CD4-positive, alpha-beta memory T cell (primary cell): ENCODE data around the gene CRYGN. TPM values are rescaled to one million over a fixed set of nuclear protein-coding genes. Genes with fewer than 3 reads are reported as not detected.

Source experiments
- CTCF ChIA-PET: fragments of 350-600 bp; sonication (Branson Sonifier 250); formaldehyde crosslinking; loops from one replicate; lab custom pipeline; 2021; ENCODE audit warnings: inconsistent platforms; ENCODE audit not compliant: partially characterized antibody; lab: Charles Lee
- POLR2A ChIA-PET: fragments of 350-600 bp; sonication (Branson Sonifier 250); formaldehyde crosslinking; loops from one replicate; lab custom pipeline; 2021; ENCODE audit not compliant: partially characterized antibody; lab: Charles Lee
- DNase-seq, 5 donors: peaks; one replicate each; pipeline versions ENCODE4 v3.0.0 to v3.0.0-alpha.2; 2020 to 2022; ENCODE audit warnings: mixed read lengths in 1 of 5
- H3K27ac ChIP-seq: one replicate; pipeline ENCODE4 v1.7.0; 2013; ENCODE audit warnings: low read depth, low read length
- H3K27me3 ChIP-seq: 2 replicates; pipeline ENCODE4 v1.7.0; 2013; ENCODE audit warnings: mild to moderate bottlenecking, low read length, moderate library complexity; ENCODE audit not compliant: insufficient read depth
- H3K36me3 ChIP-seq: 2 replicates; pipeline ENCODE4 v1.7.0; 2013; ENCODE audit warnings: mild to moderate bottlenecking, low read length, moderate library complexity; ENCODE audit not compliant: insufficient read depth
- H3K4me1 ChIP-seq: 2 replicates; pipeline ENCODE4 v1.7.0; 2013; ENCODE audit warnings: mild to moderate bottlenecking, low read length, moderate library complexity; ENCODE audit not compliant: insufficient read depth
- H3K4me3 ChIP-seq, 2 donors: one replicate each; pipeline ENCODE4 v1.7.0; 2013; ENCODE audit warnings: low read length in 2 of 2, mild to moderate bottlenecking in 1 of 2
- H3K9me3 ChIP-seq, 2 donors: one replicate each; pipeline ENCODE4 v1.7.0; 2013; ENCODE audit warnings: low read length in 2 of 2, control low read depth in 1 of 2; ENCODE audit not compliant: control insufficient read depth in 1 of 2
- H3K27ac Mint-ChIP-seq, 7 donors: one replicate each; pipeline ENCODE4 v1.8.0; 2020 to 2021; ENCODE audit warnings: mixed read lengths in 7 of 7, mild to moderate bottlenecking in 6 of 7, inconsistent platforms in 3 of 7, moderate library complexity in 3 of 7
- H3K27me3 Mint-ChIP-seq, 2 donors: one replicate each; pipeline ENCODE4 v1.8.0; 2020 to 2021; ENCODE audit warnings: mixed read lengths in 2 of 2
- H3K36me3 Mint-ChIP-seq, 2 donors: one replicate each; pipeline ENCODE4 v1.8.0; 2020 to 2021; ENCODE audit warnings: mixed read lengths in 2 of 2, inconsistent platforms in 1 of 2, mild to moderate bottlenecking in 1 of 2
- H3K4me1 Mint-ChIP-seq, 4 donors: one replicate each; pipeline ENCODE4 v1.8.0; 2020 to 2021; ENCODE audit warnings: mixed read lengths in 4 of 4, mild to moderate bottlenecking in 1 of 4
- H3K4me3 Mint-ChIP-seq, 8 donors: one replicate each; pipeline ENCODE4 v1.8.0; 2020 to 2021; ENCODE audit warnings: mixed read lengths in 8 of 8, mild to moderate bottlenecking in 7 of 8, moderate library complexity in 6 of 8, inconsistent platforms in 3 of 8
- H3K9me3 Mint-ChIP-seq, 8 donors: one replicate each; pipeline ENCODE4 v1.8.0; 2020 to 2021; ENCODE audit warnings: mixed read lengths in 8 of 8, mild to moderate bottlenecking in 5 of 8, inconsistent platforms in 3 of 8, moderate library complexity in 1 of 8
- intact Hi-C: fragments of 100-400 bp; cut with micrococcal nuclease; formaldehyde crosslinking; loops from one replicate; pipeline ENCODE4 v1.15.1; 2023
- polyA plus RNA-seq, 2 donors: library from polyadenylated mRNA; unstranded; fragments of 300-500 nt; fragmentation: Illumina TruSeq; gene quantifications; one replicate each; pipeline ENCODE4 v1.2.3, GENCODE V29; 2021
- total RNA-seq, 2 experiments: library from RNA; stranded (reverse); gene quantifications; one replicate each; pipeline ENCODE4 v1.2.3, GENCODE V29; 2021

The CRYGN gene
- total and polyA plus RNA-seq, 4 experiments from 2014 or later: 1.9 TPM; not detected in 3

DNA sequence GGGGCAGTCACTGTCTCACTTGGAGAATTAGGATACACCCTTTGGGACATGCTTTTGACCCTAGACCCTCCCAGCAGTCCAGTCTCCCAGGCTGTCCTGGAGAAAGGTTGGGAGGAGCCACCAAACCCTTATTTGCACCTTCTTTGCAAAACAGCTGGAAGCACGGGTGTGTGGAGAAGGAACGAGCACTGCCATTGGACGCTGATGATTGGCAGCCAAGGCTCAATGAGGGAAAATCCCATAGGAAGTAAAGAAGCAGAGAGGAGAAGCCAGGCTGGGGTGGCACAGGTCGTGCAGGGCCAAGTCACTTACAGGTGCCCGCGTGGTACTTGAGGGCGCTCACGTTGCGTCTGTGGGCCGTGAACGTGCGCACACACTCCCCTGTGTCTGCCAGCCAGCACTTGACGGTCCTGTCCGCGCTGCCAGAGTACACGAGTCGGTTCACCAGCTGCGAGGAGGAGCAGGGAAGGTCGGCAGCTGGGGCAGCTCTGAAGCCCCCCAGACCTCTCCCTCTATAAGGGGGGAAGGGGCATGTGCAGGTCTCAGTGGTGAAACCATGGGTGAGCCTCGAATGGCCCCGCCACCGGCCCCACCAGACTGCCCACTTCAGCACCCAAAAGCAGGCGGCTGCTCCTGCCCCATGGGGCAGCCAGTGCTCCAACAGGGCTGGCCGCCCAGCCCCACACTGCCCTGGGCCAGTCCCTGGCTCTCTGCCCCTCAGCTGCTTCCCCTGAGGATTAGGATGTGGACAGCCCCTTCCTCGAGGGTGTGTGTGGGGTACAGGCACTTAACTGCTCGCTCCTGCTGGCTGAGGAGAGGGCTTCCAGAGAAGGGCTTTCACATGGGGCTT, 54.9 kb downstream of the CRYGN start:
- H3K27me3 ChIP-seq: peaks cover 6% of the 10 kb centered on the region
- H3K9me3 ChIP-seq: no peaks in the 10 kb centered on the region
- H3K36me3 ChIP-seq: no peaks in the 10 kb centered on the region
- peaks cover 6 to 16% (median 8%) of the 10 kb centered on the region in 4 donors for H3K4me1 Mint-ChIP-seq
- peak overlapping the region in 4 of 7 donors; percentile 19 to 52 (median 46) for H3K27ac Mint-ChIP-seq
- POLR2A ChIA-PET: interaction anchor here (1.4 kb wide), 1 partner anchor 45 kb away, joined by 3 read pairs; no protein-coding TSS in a partner anchor
- no peaks in the 10 kb centered on the region for H3K9me3 Mint-ChIP-seq
- no peak overlapping the region for H3K27ac ChIP-seq
- no peak for DNase-seq
- CTCF ChIA-PET: interaction anchor here (2.1 to 3.8 kb wide), 2 partner anchors 16 to 64 kb away, joined by 6 to 17 read pairs; no protein-coding TSS in a partner anchor
- H3K27me3 Mint-ChIP-seq: peaks cover 2 to 6% of the 10 kb centered on the region in 2 donors
- peaks cover 0 to 7% of the 10 kb centered on the region in 2 donors for H3K36me3 Mint-ChIP-seq
- intact Hi-C loops: loop anchor here (5.0 kb wide), 2 partner anchors 47 to 62 kb away; no protein-coding TSS in a partner anchor
- no peak overlapping the region for H3K4me3 ChIP-seq
- no peak overlapping the region for H3K4me3 Mint-ChIP-seq
- peaks cover 16% of the 10 kb centered on the region for H3K4me1 ChIP-seq

DNA sequence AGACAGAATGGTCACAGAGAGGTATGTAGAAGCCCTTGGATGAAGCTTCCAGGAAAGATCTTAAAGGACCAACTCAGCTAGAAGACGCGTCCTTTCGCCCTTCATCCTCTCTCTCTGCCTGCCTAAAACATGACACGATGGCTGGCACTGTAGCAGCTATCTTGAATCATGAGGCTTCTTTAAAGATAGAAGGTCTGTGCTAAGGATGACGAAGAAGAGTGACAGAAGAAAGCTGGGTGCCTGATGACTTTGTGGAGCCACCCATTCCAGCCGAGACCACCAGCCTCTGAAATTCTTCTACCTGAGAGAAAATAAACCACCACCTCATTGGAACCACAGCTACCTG, 55.6 kb downstream of the CRYGN start:
- ChIA-PET CTCF (interaction anchor here (2.1 to 3.8 kb wide), 2 partner anchors 15 to 64 kb away, joined by 6 to 17 read pairs; no protein-coding TSS in a partner anchor), POLR2A (interaction anchor here (1.4 kb wide), 1 partner anchor 46 kb away, joined by 3 read pairs; no protein-coding TSS in a partner anchor)
- DNase-seq: no peak
- Mint-ChIP-seq H3K9me3 (no peaks in the 10 kb centered on the region), H3K4me1 (peaks cover 6 to 19% (median 9%) of the 10 kb centered on the region in 4 donors), H3K27ac (peak overlapping the region; percentile 19 to 88 (median 57)), H3K27me3 (peaks cover 2 to 6% of the 10 kb centered on the region in 2 donors), H3K36me3 (peaks cover 4 to 10% of the 10 kb centered on the region in 2 donors), H3K4me3 (peak overlapping the region in 1 of 8 donors; percentile 67)
- Histone ChIP-seq H3K27me3 (peaks cover 6% of the 10 kb centered on the region), H3K9me3 (no peaks in the 10 kb centered on the region), H3K4me3 (no peak overlapping the region), H3K36me3 (no peaks in the 10 kb centered on the region), H3K27ac (no peak overlapping the region), H3K4me1 (peaks cover 16% of the 10 kb centered on the region)
- intact Hi-C loops: loop anchor here (5.0 kb wide), 2 partner anchors 48 to 63 kb away; no protein-coding TSS in a partner anchor

DNA sequence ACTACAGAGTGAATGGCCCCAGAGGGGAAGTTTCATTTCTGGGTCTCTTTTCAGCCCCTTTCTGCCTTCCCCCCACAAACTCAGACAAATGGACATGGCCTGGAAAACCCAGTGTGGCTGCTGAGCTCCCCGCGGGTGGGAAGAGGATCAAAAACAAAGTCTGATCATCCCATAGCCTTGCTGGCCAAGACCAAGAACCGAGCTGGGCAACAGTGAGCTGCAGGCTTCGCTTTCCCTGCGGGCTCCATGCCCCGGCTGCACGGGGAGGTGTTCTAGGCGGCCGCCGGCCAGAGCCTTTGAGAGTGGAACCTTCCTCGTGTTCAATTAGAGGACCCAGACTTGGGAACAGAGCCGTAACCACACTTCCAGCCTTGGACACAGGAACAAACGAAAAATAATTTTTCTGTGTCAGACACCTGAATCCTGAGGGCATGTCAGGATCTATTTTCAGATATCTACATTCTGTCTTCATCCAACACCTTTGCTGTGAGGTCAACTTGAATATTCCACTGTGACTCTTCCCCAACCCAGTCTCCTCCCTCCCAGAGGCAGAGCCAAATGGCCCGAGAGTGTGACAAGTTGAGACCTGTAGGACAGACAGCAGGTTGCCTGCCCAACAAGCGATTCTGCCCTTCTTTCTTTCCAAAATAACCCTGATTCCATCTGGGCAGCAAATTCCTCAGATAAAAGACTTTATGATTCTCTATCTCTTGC, 56.1 kb downstream of the CRYGN start:
- Mint-ChIP-seq H3K36me3 (peaks cover 9 to 11% of the 10 kb centered on the region in 2 donors), H3K27me3 (peaks cover 2 to 6% of the 10 kb centered on the region in 2 donors), H3K4me1 (peaks cover 6 to 19% (median 11%) of the 10 kb centered on the region in 4 donors), H3K27ac (peak overlapping the region; percentile 19 to 94 (median 66)), H3K4me3 (peak overlapping the region in 2 of 8 donors; percentile 12 to 67), H3K9me3 (no peaks in the 10 kb centered on the region)
- Histone ChIP-seq H3K27me3 (peaks cover 6% of the 10 kb centered on the region), H3K27ac (no peak overlapping the region), H3K4me3 (no peak overlapping the region), H3K9me3 (no peaks in the 10 kb centered on the region), H3K4me1 (peaks cover 16% of the 10 kb centered on the region), H3K36me3 (no peaks in the 10 kb centered on the region)
- CTCF ChIA-PET: interaction anchor here (0.9 to 3.8 kb wide), 4 partner anchors 10 to 65 kb away, joined by 3 to 17 read pairs (median 5); no protein-coding TSS in a partner anchor
- intact Hi-C loops: loop anchor here (5.0 kb wide), 2 partner anchors 49 to 64 kb away; no protein-coding TSS in a partner anchor
- POLR2A ChIA-PET: interaction anchor here (0.6 to 1.4 kb wide), 5 partner anchors 35 to 177 kb away, joined by 3 to 4 read pairs (median 3); no protein-coding TSS in a partner anchor
- no peak for DNase-seq

DNA sequence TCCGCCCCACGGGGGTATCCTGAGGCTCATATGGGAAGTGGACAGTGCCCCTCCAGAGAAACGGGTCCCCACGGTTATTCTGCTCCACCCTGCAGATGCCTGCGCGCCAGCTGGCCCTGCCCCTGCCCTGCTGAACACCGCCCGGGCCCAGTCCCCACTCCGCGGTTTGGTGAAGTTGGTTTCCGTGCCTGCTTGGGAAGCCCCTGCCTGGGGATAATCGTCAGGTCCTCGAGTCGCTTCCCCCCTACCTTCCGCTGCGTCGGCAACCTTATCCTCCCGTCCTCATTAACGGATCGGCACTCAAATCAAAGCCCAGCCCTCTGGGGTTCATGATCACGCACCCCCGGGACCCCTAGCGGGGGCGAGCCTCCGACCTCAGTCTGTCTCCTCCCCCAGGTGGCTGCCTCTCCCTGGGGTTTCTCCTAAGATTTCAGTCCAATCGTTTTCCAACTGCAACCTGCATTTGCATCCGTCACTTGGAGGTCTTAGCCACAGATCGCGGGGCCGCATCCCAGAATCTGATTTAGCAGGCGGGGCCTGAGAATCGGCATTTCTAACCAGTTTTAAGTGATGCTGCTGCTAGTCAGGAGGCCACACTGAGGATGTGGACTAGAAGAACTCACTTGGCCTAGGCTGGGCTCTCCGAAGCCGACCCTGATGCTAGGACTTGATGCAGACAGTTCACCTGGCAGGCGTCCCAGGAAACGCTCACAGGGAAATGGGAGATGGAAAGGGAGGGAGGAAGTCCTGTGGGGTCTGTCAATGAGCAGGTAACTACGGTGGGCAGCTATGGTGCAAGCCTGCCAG, 57.7 kb downstream of the CRYGN start:
- peaks cover 16% of the 10 kb centered on the region for H3K4me1 ChIP-seq
- Mint-ChIP-seq H3K36me3 (peaks cover 23 to 25% of the 10 kb centered on the region in 2 donors), H3K9me3 (no peaks in the 10 kb centered on the region), H3K27ac (peak overlapping the region; percentile 61 to 97 (median 90)), H3K27me3 (peaks cover 2 to 6% of the 10 kb centered on the region in 2 donors), H3K4me1 (peaks cover 6 to 19% (median 11%) of the 10 kb centered on the region in 4 donors), H3K4me3 (peak overlapping the region; percentile 79 to 87 (median 82))
- H3K27ac ChIP-seq: peak overlapping the region; percentile 60
- H3K4me3 ChIP-seq: peak overlapping the region in 1 of 2 donors; percentile 51
- H3K36me3 ChIP-seq: peaks cover 5% of the 10 kb centered on the region
- DNase-seq: peak; percentile 64 to 83 (median 76)
- intact Hi-C loops: loop anchor here (5.0 kb wide), 2 partner anchors 50 to 65 kb away; no protein-coding TSS in a partner anchor
- peaks cover 6% of the 10 kb centered on the region for H3K27me3 ChIP-seq
- POLR2A ChIA-PET: interaction anchor here (1.3 kb wide), 1 partner anchor 37 kb away, joined by 3 read pairs; no protein-coding TSS in a partner anchor
- no peaks in the 10 kb centered on the region for H3K9me3 ChIP-seq
- CTCF ChIA-PET: interaction anchor here (1.2 to 3.8 kb wide), 3 partner anchors 10 to 66 kb away, joined by 3 to 17 read pairs (median 6); no protein-coding TSS in a partner anchor

DNA sequence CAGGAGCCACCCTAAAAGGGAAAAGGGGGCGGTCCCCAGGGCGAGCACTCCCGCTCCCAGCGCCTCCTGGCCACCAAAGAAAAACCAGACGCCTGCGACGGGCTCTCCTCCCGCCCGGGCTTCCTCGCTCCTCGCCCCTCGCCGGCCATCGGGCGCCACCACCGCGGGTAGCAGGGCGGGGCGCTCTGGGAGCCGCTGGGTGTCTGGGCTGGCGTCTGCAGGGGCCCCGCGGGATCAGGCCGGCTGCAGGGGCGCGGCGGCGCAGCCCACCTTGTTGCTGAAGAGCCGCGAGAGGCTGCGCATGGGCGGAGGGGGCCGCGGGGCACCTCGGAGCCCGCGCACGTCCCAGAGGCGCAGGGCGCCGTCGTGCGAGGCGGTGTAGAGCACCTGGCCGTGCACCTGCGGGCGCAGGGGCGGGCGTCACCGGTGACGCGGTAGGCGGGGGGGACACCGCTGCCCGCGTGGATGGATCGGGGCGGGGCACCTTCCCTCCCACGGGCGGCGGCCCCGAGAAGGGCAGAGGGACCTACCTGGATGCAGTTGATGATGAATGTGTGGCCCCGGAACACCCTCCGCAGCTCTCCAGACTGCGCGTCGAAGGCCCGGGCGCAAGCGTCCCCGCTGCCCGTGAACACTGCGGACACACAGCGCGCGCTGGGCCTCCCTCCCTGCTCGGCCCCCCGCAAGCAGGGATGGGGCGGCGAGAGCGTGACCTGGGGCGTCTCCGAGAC, 58.4 kb downstream of the CRYGN start:
- Histone ChIP-seq H3K4me3 (peak overlapping the region in 1 of 2 donors; percentile 51), H3K4me1 (peaks cover 16% of the 10 kb centered on the region), H3K9me3 (no peaks in the 10 kb centered on the region), H3K27ac (peak overlapping the region; percentile 60), H3K36me3 (peaks cover 12% of the 10 kb centered on the region), H3K27me3 (peaks cover 6% of the 10 kb centered on the region)
- Mint-ChIP-seq H3K36me3 (peaks cover 30 to 31% of the 10 kb centered on the region in 2 donors), H3K9me3 (no peaks in the 10 kb centered on the region), H3K4me3 (peak overlapping the region in 6 of 8 donors; percentile 10 to 87 (median 80)), H3K27me3 (peaks cover 2 to 6% of the 10 kb centered on the region in 2 donors), H3K4me1 (peaks cover 6 to 19% (median 11%) of the 10 kb centered on the region in 4 donors), H3K27ac (peak overlapping the region in 4 of 7 donors; percentile 84 to 96 (median 90))
- intact Hi-C loops: loop anchor here (5.0 kb wide), 2 partner anchors 51 to 66 kb away; no protein-coding TSS in a partner anchor
- DNase-seq: peak; percentile 70 to 85 (median 81)
- CTCF ChIA-PET: interaction anchor here (0.7 to 1.6 kb wide), 4 partner anchors 10 to 67 kb away, joined by 3 to 5 read pairs (median 3); no protein-coding TSS in a partner anchor
- POLR2A ChIA-PET: interaction anchor here (1.0 to 1.2 kb wide), 3 partner anchors 28 to 75 kb away, joined by 3 read pairs; partner anchors contain the start of gene WDR86
